Natural killer cell (primary cell): ENCODE data around the gene DALRD3. TPM values are rescaled to one million over a fixed set of nuclear protein-coding genes. Genes with fewer than 3 reads are reported as not detected.

Source experiments
- ATAC-seq, 3 donors: fragments of 150-1000 bp in 2 of 3; fragments of 200-7000 bp in 1 of 3; cut with Tn5 transposase; 1 replicate in 1 of 3; 2 replicates in 2 of 3; pipeline ENCODE4 v1.10.0; 2021; ENCODE audit warnings: mild to moderate bottlenecking in 2 of 3, moderate library complexity in 2 of 3
- DNase-seq, 2 donors: peaks; one replicate each; pipeline versions ENCODE4 v3.0.0 to v3.0.0-alpha.2; 2013 to 2021; ENCODE audit warnings: mixed read lengths in 1 of 2
- H3K27ac ChIP-seq: one replicate; pipeline ENCODE4 v1.5.1; 2013; ENCODE audit warnings: mild to moderate bottlenecking, low read length
- H3K27me3 ChIP-seq: one replicate; pipeline ENCODE4 v1.6.1; 2013; ENCODE audit warnings: low read length; ENCODE audit not compliant: control insufficient read depth, insufficient read depth
- H3K36me3 ChIP-seq: one replicate; pipeline ENCODE4 v1.6.1; 2013; ENCODE audit warnings: low read length; ENCODE audit not compliant: control insufficient read depth, insufficient read depth
- H3K4me1 ChIP-seq: one replicate; pipeline ENCODE4 v1.6.1; 2013; ENCODE audit warnings: low read length; ENCODE audit not compliant: control insufficient read depth, insufficient read depth
- H3K4me3 ChIP-seq: one replicate; pipeline ENCODE4 v1.5.1; 2013; ENCODE audit warnings: low read length
- H3K9me3 ChIP-seq: one replicate; pipeline ENCODE4 v1.6.1; 2013; ENCODE audit warnings: low read length; ENCODE audit not compliant: control insufficient read depth, insufficient read depth
- H3K27ac Mint-ChIP-seq, 2 donors: one replicate each; pipeline ENCODE4 v1.8.0; 2022; ENCODE audit warnings: mild to moderate bottlenecking in 2 of 2, mixed read lengths in 2 of 2, moderate library complexity in 1 of 2
- H3K27me3 Mint-ChIP-seq, 2 donors: one replicate each; pipeline ENCODE4 v1.8.0; 2022; ENCODE audit warnings: low read depth in 2 of 2, mixed read lengths in 2 of 2
- H3K36me3 Mint-ChIP-seq: one replicate; pipeline ENCODE4 v1.8.0; 2022; ENCODE audit warnings: mixed read lengths
- H3K4me1 Mint-ChIP-seq, 2 donors: one replicate each; pipeline ENCODE4 v1.8.0; 2022; ENCODE audit warnings: mixed read lengths in 2 of 2
- H3K4me3 Mint-ChIP-seq: one replicate; pipeline ENCODE4 v1.8.0; 2022; ENCODE audit warnings: mild to moderate bottlenecking, moderate library complexity, mixed read lengths
- H3K9me3 Mint-ChIP-seq, 2 donors: one replicate each; pipeline ENCODE4 v1.8.0; 2022; ENCODE audit warnings: mixed read lengths in 2 of 2
- WGBS: methylation state at CpG from one replicate; pipeline ENCODE4 v1.1.7; 2013; ENCODE audit warnings: missing lambda C conversion rate; ENCODE audit not compliant: insufficient coverage; 5-methylcytosine and 5-hydroxymethylcytosine counted together
- intact Hi-C: fragments of 100-400 bp; cut with micrococcal nuclease; formaldehyde crosslinking; loops from one replicate; pipeline ENCODE4 v1.14.2; 2022
- total RNA-seq, 4 donors: library from RNA; stranded (reverse); fragments of 120-200 nt in 1 of 4; gene quantifications; one replicate each; pipeline versions ENCODE4 v1.2.3 to v1.2.4, GENCODE V29; 2013 to 2022
- TF ChIP-seq, protein P1 (sequence below): fragments of 200-600 bp; IDR thresholded peaks from one replicate; pipeline ENCODE4 v1.8.0; 2022; ENCODE audit warnings: antibody characterized with exemption

The DALRD3 gene
- total RNA-seq, 3 donors from 2014 or later (not counting 1 experiment from before 2014, with no cell fraction given): 16.8 to 20.1 (median 18.0) TPM

DNA sequence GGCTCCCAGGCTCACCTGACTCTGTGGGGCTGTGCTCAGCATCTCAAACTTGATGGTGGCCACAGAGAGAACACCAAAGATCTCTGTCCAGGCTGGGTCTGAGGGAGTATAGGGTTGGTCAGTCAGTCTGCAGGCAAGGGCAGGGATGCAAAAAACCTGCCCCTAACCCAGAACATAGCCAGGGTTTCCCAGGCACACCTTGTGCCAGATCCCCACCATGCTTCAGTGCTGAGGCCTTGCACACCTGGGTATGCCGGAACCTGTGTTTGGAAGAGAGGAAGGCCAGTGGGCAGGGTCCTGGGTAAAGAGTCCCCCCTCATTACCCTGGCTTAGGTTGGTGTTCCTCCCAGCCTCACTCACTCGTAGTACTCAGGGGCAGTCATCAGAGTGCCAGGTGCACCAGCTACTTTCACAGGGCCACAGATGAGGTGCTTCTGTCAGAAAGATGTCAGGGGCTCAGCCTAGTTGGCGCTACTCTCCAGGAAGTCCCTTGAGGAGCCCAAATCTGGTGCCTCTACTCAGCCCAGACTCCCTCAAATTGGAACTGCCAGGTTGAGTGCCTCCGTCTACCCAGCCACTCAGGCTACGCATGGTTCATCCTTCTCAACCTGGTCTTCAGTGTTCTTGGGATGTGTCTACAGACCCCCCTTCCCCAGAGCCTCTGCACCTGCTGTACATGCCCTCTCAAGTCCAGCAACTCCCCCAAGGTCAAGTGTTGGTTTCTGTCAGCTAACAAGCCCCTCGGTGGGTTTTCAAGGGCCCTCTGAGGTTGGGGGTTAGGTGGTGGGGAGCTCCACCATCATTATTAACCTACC, 1.8 kb downstream of the DALRD3 start:
- intact Hi-C loops: no loop called here
- Histone ChIP-seq H3K9me3 (no peaks in the 10 kb centered on the region), H3K27me3 (no peaks in the 10 kb centered on the region), H3K27ac (no peak overlapping the region), H3K4me3 (no peak overlapping the region), H3K4me1 (peaks cover 36% of the 10 kb centered on the region), H3K36me3 (peaks cover 40% of the 10 kb centered on the region)
- Mint-ChIP-seq H3K36me3 (no peaks in the 10 kb centered on the region), H3K4me3 (no peak overlapping the region), H3K4me1 (peaks cover 5 to 16% of the 10 kb centered on the region in 2 donors), H3K27me3 (no peaks in the 10 kb centered on the region), H3K9me3 (no peaks in the 10 kb centered on the region), H3K27ac (no peak overlapping the region)
- TF ChIP-seq, protein P1, sequence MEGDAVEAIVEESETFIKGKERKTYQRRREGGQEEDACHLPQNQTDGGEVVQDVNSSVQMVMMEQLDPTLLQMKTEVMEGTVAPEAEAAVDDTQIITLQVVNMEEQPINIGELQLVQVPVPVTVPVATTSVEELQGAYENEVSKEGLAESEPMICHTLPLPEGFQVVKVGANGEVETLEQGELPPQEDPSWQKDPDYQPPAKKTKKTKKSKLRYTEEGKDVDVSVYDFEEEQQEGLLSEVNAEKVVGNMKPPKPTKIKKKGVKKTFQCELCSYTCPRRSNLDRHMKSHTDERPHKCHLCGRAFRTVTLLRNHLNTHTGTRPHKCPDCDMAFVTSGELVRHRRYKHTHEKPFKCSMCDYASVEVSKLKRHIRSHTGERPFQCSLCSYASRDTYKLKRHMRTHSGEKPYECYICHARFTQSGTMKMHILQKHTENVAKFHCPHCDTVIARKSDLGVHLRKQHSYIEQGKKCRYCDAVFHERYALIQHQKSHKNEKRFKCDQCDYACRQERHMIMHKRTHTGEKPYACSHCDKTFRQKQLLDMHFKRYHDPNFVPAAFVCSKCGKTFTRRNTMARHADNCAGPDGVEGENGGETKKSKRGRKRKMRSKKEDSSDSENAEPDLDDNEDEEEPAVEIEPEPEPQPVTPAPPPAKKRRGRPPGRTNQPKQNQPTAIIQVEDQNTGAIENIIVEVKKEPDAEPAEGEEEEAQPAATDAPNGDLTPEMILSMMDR: no peak
- WGBS: 96% methylated on average over 5 of the region's 6 CpGs
- no peak for DNase-seq
- no peak for ATAC-seq

DNA sequence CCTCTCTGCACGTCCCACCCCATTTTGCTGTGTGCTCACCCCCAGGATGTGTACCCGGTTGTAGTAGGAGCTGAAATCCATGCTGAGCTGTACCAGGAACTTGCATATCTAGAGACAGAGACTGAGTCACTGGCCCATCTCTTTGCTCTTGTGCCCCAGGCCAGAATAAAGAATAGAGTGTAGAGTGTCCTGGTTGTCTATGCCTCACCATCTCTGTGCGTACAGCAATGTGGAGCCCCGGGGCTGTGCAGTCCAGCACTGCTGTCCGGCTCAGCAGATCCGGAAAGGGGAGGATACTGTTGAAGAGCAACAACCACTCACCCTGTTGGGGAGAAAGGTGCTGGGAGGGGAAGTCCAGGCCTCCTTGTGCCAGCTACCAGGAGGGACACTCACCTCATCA, 2.6 kb downstream of the DALRD3 start:
- Mint-ChIP-seq H3K4me1 (peaks cover 0 to 11% of the 10 kb centered on the region in 2 donors), H3K27me3 (no peaks in the 10 kb centered on the region), H3K36me3 (no peaks in the 10 kb centered on the region), H3K9me3 (no peaks in the 10 kb centered on the region), H3K27ac (peak overlapping the region in 1 of 2 donors; percentile 31), H3K4me3 (peak overlapping the region; percentile 35)
- TF ChIP-seq, protein P1: no peak
- no peak for DNase-seq
- peaks cover 35% of the 10 kb centered on the region for H3K4me1 ChIP-seq
- H3K27ac ChIP-seq: no peak overlapping the region
- H3K36me3 ChIP-seq: peaks cover 43% of the 10 kb centered on the region
- no peaks in the 10 kb centered on the region for H3K27me3 ChIP-seq
- H3K9me3 ChIP-seq: no peaks in the 10 kb centered on the region
- intact Hi-C loops: no loop called here
- 91% methylated on average over 6 of the region's 6 CpGs for WGBS
- H3K4me3 ChIP-seq: no peak overlapping the region
- ATAC-seq: no peak

DNA sequence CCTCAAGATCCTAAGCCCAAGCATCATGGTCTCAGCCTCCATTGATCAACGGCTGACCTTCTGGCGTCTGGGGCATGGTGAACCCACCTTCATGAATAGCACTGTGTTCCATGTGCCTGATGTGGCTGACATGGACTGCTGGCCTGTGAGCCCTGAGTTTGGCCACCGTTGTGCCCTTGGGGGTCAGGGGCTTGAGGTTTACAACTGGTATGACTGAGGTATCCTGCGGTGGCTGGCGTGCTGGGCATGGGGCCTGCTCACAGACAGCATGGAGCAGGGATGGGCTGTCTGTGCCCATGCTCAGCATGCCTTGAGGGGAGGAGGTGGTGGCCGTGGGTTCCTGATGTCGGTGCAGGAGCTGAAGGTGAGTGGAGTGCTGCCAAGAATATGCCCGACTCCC, 3.3 kb downstream of the DALRD3 start:
- ATAC-seq (no peak), DNase-seq (no peak)
- no peak overlapping the region for H3K4me3 ChIP-seq
- peaks cover 0 to 5% of the 10 kb centered on the region in 2 donors for H3K4me1 Mint-ChIP-seq
- H3K27ac ChIP-seq: no peak overlapping the region
- peak overlapping the region in 1 of 2 donors; percentile 38 for H3K27ac Mint-ChIP-seq
- 95% methylated on average over 8 of the region's 8 CpGs for WGBS
- no peaks in the 10 kb centered on the region for H3K27me3 ChIP-seq
- no peak overlapping the region for H3K4me3 Mint-ChIP-seq
- TF ChIP-seq, protein P1: no peak
- H3K36me3 Mint-ChIP-seq: no peaks in the 10 kb centered on the region
- no peaks in the 10 kb centered on the region for H3K9me3 ChIP-seq
- intact Hi-C loops: no loop called here
- H3K9me3 Mint-ChIP-seq: no peaks in the 10 kb centered on the region
- H3K4me1 ChIP-seq: peaks cover 28% of the 10 kb centered on the region
- peaks cover 43% of the 10 kb centered on the region for H3K36me3 ChIP-seq
- H3K27me3 Mint-ChIP-seq: no peaks in the 10 kb centered on the region
